Measurements from ENCODE around the gene AGBL4.

GRCh38 chr1:48603222-48603621 is 1420.5 kb downstream of the AGBL4 start:
- no peak for TF ChIP-seq CTCF (conservative IDR thresholded peaks at IDR 0.05 in 1 of 2, IDR thresholded peaks at IDR 0.05 in 1 of 2; ENCODE audit: extremely low read depth in 1 of 2, insufficient read depth in 1 of 2, low read depth in 1 of 2, low read length in 2 of 2)
- TF ChIP-seq EZH2 (IDR thresholded peaks at IDR 0.05; ENCODE audit: borderline replicate concordance, low read length) = no peak

Data from mammary epithelial cell (primary cell).